GM21390 (cell line): ENCODE results near the gene DENND6B.

Experiments
- ATAC-seq: cut with Tn5 transposase; IDR thresholded peaks from one replicate; pipeline ENCODE4 v1.9.1; 2021; ENCODE audit not compliant: unreplicated experiment

Gene DENND6B

GRCh38 chr22:50316114-50317065 lies 10.4 kb downstream of the DENND6B start:
- ATAC-seq: no peak

DNA sequence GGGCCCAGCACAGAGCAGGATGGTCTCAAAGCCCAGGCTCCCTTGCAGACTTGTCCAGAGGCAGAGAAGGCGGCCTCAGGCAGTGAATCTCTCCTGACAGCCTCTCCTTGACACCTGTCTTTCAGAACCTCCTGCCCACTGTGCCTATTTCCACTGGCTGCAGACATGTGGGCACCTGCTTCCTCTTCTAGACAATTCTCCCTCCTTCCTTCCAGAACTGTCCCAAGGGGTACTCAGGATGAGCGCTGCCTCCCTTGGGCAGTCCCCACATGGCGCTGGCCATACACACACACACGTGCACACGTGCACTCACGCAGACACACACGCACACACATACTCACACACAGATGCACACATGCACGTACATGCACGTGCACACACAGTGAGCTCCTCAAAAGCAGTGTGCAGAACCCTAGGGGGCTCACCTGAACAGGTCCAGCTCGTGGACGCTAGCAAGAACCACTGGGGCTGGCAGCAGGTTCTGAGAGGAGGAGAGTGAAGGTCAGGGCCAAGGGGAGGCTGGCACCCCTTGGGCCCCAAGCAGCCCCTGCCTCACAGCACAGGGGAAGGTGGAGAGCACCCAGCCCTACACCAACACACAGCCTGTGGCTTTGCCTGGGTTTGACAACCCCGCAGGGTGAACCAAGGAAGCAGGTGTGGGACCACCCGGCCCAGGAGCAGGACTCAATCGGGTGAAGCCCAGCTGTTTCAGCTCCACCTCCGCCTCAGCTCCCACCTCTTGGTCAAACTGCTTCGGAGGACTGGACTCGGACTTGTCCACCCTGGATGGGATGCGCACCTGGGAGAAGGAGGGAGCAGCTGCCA lies 11.3 kb downstream of the DENND6B start:
- no peak for ATAC-seq

- ATAC-seq: peak; percentile 77
Observed at GRCh38 chr22:50314455-50315288, 12.1 kb downstream of the DENND6B start.

DNA sequence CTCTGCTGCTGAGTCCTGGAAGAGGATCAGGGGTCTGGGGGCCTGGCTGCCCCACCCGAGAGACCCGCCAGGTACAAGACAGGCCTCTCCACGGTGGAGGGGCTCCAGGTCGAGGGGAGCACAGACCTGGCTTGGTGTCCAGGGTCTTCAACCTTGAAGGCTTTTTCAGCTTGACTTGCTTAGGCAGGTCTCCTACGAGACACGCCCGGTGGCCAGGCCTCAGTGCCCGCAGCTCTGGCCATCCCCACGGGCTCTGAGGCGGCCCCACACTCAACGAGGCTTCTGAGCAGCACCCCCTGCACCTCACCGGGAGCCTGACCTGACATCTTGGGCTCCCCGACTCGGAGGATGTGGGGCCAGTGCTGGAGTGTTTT lies 12.7 kb downstream of the DENND6B start:
- ATAC-seq: no peak

GRCh38 chr22:50313600-50313999 lies 13.2 kb downstream of the DENND6B start:
- no peak for ATAC-seq

DNA sequence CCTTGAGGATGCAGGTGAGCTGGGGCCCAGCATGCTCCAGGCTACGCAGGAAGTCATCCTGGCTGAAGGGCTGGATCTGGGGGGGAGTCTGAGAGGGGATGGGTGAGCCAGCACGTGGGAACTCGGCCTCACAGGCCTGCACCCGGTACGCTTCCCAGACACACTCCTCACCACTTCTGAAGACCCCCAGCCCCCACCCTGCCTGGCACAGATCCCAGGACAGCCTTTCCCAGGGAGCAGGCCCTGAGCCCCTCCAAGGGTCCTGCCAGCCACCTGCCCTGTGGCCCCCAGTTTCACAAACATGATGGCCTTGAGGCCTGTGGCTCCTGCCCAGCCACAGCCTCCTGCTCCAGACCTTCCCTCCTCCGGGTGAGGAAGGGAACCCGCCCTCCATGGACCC lies 13.8 kb downstream of the DENND6B start:
- no peak for ATAC-seq

DNA sequence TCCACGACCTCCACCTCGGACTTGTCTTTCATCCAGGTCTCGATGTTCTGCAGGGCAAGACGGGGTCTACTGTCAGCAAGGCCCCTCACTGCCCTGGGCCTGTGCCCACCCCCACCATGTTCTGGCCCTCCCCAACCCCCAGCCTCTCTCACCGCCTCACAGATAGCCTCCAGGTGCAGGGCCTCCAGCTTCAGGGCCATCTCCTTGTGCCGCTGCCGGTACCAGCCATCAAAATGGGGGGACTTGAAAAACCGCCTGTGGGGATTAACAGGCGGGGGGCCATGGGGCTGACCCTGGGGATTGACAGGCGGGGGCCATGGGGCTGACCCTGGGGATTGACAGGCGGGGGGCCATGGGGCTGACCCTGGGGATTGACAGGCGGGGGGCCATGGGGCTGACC lies 14.4 kb downstream of the DENND6B start:
- no peak for ATAC-seq

DNA sequence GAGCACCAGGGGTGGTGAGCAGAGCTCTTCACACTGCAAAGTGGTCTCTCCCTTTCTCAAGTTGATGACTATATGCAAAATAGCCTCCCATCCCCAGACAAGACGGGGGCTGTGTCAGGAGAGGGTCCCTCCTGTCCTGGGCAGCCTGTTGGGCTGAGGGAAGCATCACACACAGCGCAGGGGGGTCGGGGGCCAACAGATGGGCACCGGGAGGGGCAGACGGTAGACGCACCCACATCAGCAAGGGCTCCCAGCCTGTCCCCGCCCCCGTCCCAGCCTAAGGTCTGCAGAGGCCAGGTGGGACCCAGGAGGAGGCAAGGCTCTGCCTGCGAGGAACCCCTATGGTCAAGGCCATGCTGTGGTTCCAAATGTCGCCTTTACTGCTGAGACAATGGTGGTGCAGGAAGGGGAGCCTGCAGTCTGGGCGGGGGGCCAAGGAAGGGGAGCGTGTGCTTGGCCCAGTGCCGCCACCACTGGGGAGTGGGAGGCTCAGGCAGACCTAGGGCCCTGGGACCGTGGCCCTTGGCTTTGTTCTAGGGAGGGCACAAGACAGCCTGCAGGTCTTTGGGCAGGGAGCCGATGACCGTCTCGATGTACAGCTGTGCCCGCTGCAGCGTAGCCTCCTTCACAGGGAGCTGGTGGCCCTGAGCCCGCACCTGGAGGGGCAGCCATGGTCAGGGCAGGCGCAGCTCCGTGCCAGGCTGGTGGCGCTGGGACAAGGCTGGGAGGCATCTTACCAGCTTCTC lies 15.0 kb downstream of the DENND6B start:
- no peak for ATAC-seq

DNA sequence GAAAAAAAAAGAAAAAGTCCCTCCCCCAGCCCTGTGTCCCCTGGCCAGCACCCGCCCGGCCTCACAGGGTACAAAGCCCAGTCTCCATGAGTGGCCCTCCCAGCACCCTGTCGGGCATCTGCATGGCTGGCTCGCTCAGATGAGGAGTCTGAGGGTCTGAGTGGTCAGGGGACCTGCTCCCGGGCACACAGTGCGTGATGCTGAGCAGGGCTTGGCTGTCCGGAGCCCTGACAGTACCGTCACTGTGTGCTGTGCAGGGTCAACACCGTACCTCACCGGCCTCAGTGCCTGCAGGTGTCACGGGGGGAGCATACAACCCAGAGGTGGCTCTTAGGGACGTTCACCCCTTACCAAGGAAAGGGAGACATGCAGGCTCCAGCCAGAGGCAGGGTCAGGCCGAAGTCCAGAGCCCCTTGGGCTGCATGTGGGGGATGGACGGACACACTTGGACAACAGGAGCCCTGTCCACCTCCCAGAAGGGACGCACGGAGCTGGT lies 15.8 kb downstream of the DENND6B start:
- no peak for ATAC-seq

DNA sequence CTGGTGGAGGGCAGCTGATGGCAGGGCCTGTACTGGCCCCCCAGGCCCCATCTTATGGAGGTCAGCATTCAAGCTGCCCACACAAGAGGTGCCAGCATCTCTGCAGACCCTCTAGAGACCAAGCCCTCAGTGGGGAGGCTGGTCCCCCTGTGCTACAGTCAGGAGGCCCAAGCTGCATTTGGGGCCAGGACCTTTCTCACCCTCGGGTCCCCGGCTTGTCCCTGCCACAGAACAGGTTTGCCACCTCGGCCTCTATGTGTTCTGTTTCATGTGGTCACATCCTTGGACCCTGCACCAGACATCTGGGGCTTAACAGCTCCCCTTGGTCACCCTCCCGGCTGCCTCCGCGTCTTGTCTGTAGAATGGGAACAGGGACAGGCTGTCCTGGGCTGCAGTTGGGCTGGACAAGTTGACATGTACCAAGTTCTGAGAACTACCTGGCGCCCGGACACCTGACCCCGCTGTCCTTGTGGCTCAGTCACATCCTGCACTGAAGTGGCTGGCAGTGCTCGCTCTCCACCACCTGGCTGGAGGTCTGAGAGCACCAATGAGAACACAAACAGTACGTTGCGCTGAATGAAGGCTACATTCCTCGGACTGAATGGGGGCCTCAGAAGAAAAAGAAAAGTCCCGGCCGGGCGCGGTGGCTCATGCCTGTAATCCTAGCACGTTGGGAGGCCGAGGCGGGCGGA lies 16.6 kb downstream of the DENND6B start:
- ATAC-seq: no peak

GRCh38 chr22:50309601-50309991 lies 17.2 kb downstream of the DENND6B start:
- no peak for ATAC-seq

GRCh38 chr22:50308986-50309600 lies 17.7 kb downstream of the DENND6B start:
- ATAC-seq: no peak

- no peak for ATAC-seq
Observed at GRCh38 chr22:50308597-50308935, 18.2 kb downstream of the DENND6B start.

DNA sequence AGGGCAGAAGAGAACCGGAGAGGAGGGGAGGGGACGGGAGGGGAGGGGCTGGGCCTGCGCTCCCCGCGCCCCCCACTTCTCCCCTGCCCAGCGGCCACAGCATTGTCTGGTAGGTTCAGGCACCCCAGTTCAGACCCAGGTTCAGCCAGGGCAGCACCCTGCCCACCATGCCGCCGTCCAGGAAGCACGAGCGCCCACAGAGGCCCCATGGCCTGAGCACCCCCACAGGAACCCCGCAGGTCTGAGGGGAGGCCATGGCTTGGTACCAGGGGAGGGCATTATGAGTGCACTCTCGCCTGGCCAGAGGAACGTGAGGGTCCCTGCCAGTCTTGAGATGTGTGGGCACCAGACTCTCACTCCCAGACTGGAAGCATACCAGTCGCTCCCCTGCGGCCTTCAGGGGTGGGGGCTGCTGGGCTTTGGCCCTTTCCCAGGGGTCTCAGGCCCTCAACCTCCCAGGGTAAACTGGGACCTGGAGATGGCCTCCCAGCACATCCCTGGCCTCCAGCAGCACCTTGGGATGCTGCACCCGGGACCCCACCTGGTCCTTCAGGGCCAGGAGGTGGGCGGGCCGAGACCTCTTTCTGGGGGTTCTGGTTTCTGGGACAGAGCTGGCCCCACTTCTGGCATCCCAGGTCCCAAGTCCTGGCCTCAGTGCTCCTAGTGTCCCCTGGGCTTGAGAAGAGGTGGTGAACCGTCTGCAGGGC lies 18.8 kb downstream of the DENND6B start:
- ATAC-seq: no peak

DNA sequence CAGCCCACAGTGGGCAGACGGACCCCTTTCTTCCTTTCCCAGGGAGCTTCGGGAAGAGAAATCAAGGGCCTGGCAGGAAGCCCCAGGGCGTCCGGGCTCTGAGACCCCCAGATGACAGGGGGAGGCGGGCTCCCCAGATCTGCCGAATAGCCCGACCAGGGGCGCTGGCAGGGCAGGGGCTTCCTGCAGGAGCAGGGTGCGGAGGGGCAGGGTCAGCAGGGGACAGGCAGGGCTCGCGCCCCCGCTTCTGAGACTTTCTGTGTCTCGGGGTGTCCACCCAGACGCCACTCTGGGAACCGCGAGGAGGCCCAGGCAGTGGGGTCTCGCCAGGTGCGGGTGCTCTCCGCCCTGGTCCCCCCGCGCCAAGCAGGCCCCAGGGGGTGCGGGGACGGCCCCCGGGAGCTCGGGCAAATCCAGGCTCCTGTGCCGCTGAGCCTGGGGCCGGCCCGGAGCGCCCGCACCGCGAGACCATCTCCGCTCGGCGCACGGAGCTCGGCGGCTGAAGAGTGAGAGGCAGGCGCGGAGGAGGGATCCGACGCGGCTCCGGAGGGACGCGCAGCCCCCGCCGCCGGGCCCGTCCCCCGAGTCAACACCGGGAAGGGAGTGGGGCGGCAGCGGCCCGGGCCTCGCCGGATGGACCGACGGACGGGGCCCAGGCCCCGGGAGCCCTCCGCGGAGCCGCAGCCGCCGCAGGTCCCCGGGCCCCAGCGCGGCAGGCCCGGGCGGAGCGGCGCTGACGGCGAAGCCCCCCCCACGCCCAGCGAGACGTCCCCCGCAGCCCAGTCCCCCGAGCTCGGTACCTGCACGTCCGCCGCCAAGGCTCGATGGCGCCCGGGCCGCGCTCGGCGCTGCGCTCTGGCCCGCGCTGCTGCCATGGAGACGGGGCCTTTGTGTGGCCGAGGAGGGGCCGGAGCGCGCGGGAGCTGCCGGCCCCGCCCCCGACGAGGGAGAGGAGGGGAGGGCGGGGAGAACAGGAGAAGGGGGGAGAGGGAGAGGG lies 19.8 kb downstream of the DENND6B start, which contains the start of gene PLXNB2:
TSS of gene PLXNB2 (minus strand) at position 894 of the 997 bp plus-strand sequence. CDS start 17,062 bp downstream, outside the sequence.
- ATAC-seq: no peak

- no peak for ATAC-seq
Observed at GRCh38 chr22:50305923-50306566, 20.8 kb downstream of the DENND6B start.

DNA sequence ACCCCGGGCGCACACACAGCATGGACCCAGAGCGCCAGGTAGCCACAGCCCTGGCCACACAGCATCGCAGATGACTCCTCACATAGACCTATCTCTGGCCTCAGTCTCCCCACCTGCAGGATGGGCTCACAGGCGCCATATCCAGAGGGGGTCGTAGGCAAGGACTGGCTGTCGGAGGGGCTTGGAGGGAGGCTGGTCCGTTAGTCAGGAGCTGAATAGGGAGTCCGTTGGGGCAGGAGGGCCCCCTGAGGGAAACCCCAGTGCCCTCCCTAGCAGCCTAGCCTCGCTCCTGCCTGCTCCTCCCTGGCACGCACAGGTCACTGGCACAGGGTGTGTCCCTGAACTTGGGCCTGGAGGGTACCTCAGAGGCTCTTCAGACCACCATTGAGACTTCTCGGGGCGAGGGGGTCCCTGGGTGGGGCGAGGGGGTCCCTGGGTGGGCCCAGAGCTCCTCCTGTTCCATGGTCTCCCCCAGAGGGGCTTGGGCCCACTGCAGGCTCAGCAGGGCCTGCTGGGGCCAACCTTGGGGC lies 21.4 kb downstream of the DENND6B start:
- no peak for ATAC-seq
